ENCODE measurements around the gene MELTF.

The MELTF gene

DNA sequence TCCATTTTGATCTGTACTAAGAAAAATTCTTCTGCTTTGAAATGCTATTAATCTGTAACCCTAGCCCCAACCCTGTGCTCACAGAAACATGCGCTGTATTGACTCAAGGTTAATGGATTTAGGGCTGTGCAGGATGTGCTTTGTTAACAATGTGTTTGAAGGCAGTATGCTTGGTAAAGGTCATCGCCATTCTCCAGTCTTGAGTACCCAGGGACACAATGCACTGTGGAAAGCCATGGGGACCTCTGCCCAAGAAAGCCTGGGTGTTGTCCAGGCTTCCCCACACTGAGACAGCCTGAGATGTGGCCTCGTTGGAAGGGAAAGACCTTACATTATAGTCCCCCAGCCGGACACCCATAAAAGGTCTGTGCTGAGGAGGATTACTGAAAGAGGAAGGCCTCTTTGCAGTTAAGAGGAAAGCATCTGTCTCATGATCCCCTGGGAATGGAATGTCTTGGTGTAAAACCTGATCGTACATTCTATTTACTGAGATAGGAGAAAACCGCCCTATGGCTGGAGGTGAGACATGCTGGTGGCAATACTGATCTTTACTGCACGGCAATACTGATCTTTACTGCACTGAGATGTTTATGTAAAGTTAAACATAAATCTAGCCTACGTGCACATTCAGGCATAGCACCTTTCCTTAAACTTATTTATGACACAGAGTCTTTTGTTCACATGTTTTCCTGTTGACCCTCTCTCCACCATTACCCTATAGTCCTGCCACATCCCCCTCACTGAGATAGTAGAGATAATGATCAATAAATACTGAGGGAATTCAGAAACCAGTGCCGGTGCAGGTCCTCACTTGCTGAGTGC, 67.3 kb downstream of the MELTF start:
- H3K27me3 ChIP-seq (ENCODE audit: insufficient read depth, low read depth, severe bottlenecking), result no peaks in the 10 kb centered on the region
- DNase-seq, result no peak
- TF ChIP-seq, protein P1, sequence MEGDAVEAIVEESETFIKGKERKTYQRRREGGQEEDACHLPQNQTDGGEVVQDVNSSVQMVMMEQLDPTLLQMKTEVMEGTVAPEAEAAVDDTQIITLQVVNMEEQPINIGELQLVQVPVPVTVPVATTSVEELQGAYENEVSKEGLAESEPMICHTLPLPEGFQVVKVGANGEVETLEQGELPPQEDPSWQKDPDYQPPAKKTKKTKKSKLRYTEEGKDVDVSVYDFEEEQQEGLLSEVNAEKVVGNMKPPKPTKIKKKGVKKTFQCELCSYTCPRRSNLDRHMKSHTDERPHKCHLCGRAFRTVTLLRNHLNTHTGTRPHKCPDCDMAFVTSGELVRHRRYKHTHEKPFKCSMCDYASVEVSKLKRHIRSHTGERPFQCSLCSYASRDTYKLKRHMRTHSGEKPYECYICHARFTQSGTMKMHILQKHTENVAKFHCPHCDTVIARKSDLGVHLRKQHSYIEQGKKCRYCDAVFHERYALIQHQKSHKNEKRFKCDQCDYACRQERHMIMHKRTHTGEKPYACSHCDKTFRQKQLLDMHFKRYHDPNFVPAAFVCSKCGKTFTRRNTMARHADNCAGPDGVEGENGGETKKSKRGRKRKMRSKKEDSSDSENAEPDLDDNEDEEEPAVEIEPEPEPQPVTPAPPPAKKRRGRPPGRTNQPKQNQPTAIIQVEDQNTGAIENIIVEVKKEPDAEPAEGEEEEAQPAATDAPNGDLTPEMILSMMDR (IDR thresholded peaks at IDR 0.05; ENCODE audit: low read depth, low read length), result no peak
- no peaks in the 10 kb centered on the region for H3K9me3 ChIP-seq (ENCODE audit: severe bottlenecking)
- H3K36me3 ChIP-seq, result no peaks in the 10 kb centered on the region
- H3K27ac ChIP-seq, result no peak overlapping the region
- no peak overlapping the region for H3K4me3 ChIP-seq (ENCODE audit: low read depth, low read length)

DNA sequence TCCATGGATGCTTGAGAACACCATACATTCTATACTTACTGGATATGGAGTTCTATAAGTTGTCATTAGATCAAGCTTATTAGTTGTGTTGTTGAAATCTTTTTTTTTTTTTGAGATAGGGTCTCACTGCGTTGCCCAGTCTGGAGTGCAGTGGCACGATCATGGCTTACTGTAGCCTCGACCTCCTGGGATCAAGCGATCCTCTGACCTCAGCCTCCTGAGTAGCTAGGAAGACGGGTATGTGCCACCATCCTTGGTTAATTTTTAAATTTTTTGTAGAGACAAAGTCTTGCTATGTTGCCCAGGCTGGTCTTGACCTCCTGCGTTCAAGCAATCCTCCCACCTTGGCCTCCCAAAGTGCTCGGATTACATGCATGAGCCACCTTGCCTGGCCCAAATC, 74.8 kb downstream of the MELTF start:
- no peak for DNase-seq
- H3K9me3 ChIP-seq (ENCODE audit: severe bottlenecking), result no peaks in the 10 kb centered on the region
- no peak overlapping the region for H3K4me3 ChIP-seq (ENCODE audit: low read depth, low read length)
- no peak overlapping the region for H3K27ac ChIP-seq
- TF ChIP-seq, protein P1 (IDR thresholded peaks at IDR 0.05; ENCODE audit: low read depth, low read length), result no peak
- no peaks in the 10 kb centered on the region for H3K27me3 ChIP-seq (ENCODE audit: insufficient read depth, low read depth, severe bottlenecking)
- no peaks in the 10 kb centered on the region for H3K36me3 ChIP-seq

Data from WERI-Rb-1 (cell line).